NCI-H2029 treated with DMSO at 0.1 percent for 48 hours (cell line): ENCODE results near the gene TRIM38.
"Not testable (repeated sequence)": the region's sequence is repeated elsewhere in the genome, so short reads cannot be mapped to it uniquely, and the experiment has no call there.

ENCODE experiments used
- DNase-seq: peaks from one replicate; lab custom pipeline; 2025; lab: John Stamatoyannopoulos, UW

The TRIM38 gene

GRCh38 chr6:25942561-25943147 lies 19.9 kb upstream of the TRIM38 start:
- DNase-seq: peak; percentile 8

DNA sequence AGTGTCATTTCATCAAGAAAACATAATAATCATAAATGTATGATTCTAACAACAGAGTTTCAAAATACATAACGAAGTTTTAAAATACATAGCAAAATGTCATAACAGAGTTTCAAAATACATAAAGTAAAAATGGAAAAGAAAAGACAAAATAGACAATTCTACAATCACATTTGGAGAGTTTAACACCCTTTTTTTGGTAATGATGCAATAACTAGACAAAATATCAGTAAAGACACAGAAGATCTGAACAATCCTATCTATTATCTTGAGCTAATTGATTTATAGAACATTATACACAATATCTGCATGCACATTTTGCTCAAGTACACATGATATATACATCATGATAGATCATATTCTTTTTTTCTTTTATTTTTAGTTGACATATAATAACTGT lies 18.7 kb upstream of the TRIM38 start:
- no peak for DNase-seq

GRCh38 chr6:25944688-25945574 lies 17.7 kb upstream of the TRIM38 start:
- DNase-seq: no peak

DNA sequence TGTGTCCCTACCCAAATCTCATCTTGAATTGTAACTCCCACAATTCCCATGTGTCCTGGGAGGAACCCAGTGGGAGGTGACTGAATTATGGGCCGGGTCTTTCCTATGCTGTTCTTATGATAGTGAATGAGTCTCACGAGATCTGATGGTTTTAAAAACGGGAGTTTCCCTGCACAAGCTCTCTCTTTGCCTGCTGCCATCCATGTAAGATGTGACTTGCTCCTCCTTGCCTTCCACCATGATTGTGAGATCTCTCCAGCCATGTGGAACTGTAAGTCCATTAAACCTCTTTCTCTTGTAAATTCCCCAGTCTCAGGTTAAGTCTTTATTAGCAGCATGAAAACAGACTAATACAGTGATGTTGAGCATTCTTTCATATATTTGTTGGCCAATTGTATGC lies 16.9 kb upstream of the TRIM38 start:
- DNase-seq: not testable (repeated sequence)

DNA sequence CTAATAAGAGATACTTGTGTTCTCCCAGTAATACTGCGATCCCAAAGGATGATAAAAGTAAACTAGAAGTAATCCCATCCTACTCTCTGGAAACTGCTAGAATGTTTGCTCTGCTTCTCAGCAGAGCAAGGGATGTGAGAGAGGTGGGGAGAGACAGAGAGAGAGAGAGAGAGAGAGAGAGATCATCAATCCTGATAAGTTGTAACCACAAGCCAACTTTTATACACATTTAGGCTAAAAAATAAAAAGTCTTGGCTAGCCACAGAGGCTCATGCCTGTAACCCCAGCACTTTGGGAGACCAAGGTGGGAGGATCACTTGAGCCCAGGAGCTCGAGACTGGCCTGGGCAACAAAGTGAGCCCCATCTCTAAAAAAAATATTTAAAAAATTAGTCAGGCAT lies 16.0 kb upstream of the TRIM38 start:
- DNase-seq: no peak

DNA sequence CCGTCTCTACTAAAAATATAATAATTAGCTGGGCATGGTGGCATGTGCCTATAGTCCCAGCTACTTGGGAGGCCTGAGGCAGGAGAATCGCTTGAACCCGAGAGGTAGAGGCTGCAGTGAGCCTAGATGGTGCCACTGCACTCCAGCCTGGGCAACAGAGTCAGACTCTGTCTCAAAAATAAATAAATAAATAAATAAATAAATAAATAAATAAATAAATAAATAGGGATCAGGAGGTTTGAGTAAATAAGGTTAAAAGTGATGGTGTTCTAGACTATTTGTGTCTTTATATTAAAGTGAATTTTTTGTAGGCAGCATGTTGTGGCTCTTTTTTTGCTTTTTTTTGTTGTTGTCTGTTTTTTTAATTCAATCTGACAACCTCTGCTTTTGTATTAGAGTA lies 15.1 kb upstream of the TRIM38 start:
- not testable (repeated sequence) for DNase-seq

- DNase-seq: no peak
Measured at GRCh38 chr6:25949695-25950094, 12.9 kb upstream of the TRIM38 start.

DNA sequence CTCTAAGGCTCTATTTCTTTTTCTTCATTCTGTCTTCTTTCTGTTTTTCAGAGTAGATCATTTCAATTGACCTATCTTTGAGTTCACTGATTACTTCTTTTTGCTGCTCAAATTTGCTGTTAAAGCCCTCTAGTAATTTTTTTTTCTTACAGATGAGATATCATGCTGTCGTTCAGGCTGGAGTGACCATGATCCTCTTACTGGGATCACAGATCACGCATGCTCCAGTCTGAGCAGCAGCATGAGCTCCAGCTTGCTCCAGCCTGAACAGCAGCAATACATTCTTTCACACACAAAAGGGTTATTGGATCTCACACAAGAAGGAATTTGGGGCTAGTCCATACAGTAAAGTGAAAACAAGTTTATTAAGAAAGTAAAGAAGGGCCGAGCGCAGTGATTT lies 12.3 kb upstream of the TRIM38 start:
- no peak for DNase-seq

DNA sequence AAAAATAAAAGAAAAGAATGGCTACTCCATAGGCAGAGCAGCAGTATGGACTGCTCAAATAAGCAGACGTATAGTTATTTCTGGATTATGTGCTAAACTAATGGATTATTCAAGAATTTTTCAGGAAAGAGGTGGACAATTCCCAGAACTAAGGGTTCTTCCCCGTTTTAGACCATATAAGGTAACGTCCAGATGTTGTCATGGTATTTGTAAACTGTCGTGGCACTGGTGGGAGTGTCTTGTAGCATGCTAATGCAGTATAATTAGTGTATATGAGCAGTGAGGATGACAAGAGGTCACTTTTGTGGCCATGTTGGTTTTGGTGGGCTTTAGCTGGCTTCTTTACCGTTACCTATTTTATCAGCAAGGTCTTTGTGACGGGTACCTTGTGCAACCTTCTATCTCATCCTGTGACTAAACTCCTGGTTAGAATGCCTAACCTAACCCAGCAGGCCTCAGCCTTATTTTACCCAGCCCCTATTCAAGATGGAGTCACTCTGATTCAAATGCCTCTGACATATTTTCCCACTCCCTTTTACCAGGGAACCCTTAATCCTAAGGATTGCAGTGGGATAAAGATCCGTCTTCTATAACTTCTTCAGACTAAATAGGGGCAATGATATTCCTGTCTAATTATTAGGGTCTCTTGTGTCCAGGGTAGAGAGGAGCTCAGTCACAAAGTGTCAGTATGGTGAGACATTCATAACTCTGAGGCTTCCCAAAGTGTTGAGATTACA lies 11.1 kb upstream of the TRIM38 start:
- no peak for DNase-seq

- DNase-seq: no peak
Measured at GRCh38 chr6:25952535-25952934, 10.1 kb upstream of the TRIM38 start.

DNA sequence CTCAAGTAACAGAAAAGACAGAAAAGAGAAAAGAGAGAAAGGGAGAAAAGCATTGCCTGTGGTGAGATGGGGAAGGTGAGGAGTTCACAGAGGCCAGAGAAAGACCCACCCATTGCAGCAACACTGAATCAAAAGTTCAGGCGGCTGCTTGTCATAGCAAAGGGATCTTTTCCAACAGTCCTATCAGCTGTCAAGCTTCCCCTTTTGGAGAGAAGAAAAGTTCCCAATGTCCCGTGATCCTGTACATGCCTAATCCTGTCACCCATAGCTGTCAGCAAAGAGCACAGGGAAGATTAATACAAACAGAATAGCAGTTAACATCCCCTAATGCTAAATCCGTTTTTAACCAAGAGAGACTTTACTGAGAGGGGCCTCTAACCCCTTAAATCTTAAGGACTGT lies 8.9 kb upstream of the TRIM38 start:
- DNase-seq: no peak

GRCh38 chr6:25954756-25955155 lies 7.8 kb upstream of the TRIM38 start:
- no peak for DNase-seq

DNA sequence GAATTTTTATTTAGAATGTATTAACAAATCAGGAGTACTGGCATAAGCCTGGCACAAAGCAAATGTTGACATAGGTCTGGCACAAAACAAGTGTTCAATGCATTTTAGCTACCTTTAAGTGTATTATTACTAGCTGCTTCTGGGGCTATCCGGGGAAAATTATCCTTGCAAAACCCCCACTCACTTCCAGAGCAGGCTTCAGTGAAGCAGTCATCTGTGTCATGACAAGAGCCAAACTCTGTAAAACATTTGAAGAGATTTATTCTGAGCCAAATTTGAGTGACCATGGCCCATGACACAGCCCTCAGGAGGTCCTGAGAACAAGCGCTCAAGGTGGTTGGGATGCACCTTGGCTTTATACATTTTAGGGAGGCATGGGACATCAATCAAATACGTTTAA lies 6.4 kb upstream of the TRIM38 start:
- no peak for DNase-seq

- no peak for DNase-seq
Measured at GRCh38 chr6:25958700-25959162, 3.9 kb upstream of the TRIM38 start.

GRCh38 chr6:25959890-25960536 lies 2.6 kb upstream of the TRIM38 start:
- no peak for DNase-seq

DNA sequence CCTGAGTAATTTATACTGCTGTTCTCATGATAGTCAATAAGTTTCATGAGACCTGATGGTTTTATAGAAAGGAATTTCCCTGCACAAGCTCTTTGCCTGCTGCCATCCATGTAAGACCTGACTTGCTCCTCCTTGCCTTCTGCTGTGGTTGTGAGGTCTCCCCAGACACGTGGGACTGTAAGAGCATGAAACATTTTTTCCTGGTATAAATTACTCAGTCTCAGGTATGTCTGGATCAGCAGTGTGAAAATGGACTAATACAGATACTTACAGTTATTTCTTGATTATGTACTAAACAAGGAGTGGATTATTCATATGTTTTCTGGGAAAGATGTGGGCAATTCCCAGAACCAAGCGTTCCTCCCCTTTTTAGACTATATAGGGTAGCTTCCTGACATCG lies 1.9 kb upstream of the TRIM38 start:
- DNase-seq: no peak

- no peak for DNase-seq
Measured at GRCh38 chr6:25961619-25962148, 918 bp upstream of the TRIM38 start.

- peak; percentile 62 for DNase-seq
Measured at GRCh38 chr6:25963426-25964123, 973 bp downstream of the TRIM38 start.

GRCh38 chr6:25965058-25965457 lies 2.5 kb downstream of the TRIM38 start:
- no peak for DNase-seq

DNA sequence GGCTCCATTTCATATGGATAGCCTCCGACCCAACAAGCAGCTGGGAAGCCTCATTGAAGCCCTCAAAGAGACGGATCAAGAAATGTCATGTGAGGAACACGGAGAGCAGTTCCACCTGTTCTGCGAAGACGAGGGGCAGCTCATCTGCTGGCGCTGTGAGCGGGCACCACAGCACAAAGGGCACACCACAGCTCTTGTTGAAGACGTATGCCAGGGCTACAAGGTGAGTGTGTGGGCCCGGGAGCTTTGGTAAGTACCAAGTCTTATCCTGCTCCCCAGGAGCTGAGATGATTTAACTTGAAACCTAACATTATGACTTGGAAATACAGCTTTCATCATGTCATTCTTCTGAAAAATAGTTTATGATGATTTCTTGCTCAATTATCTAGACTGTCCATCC lies 4.1 kb downstream of the TRIM38 start:
- no peak for DNase-seq

- DNase-seq: no peak
Measured at GRCh38 chr6:25968769-25969168, 6.2 kb downstream of the TRIM38 start.
